Adrenal gland (tissue), 5 donors: Measurements from ENCODE around the gene CTCF.

Experiments used
- POLR2A ChIP-seq, 2 donors: fragments of 450-650 bp; IDR thresholded peaks; one replicate each; pipeline ENCODE4 v1.6.1; 2017; ENCODE audit warnings: antibody characterized with exemption in 2 of 2, mild to moderate bottlenecking in 2 of 2, moderate library complexity in 1 of 2
- TF ChIP-seq, protein P1 (sequence below), 6 experiments: fragments of 450-650 bp in 4 of 6; fragments of 200-600 bp in 2 of 6; sonication (generic) in 1 of 6; IDR thresholded peaks; 1 replicate in 5 of 6; 2 replicates in 1 of 6; pipeline versions ENCODE4 v1.5.1 to v1.8.0; 2016 to 2021; ENCODE audit warnings: antibody characterized with exemption in 6 of 6, mild to moderate bottlenecking in 2 of 6, moderate library complexity in 1 of 6
- donor health status: DM: no; HTN: no; CAD: no.

DNA sequence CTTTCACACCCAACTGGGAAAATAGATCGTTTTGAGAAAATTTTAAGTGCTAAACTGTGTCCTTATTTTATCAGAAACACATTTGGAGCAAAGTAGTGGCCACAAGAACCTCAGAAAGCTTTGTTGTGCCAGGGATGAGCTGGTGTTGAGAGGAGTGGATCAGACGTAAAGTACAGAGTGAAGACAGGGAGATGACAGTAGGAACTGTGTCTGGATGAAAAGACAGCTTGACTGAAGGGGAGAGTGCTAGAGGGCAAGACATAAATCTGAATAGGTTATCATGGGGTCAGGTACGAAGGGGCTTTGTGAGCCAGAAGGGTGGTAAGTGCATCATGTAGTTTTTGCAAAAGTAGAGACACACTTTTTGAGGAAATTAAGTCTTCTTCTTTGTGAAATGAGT lies 43.3 kb downstream of the CTCF start:
- no peak for TF ChIP-seq POLR2A (IDR thresholded peaks at IDR 0.05)
- TF ChIP-seq, protein P1, sequence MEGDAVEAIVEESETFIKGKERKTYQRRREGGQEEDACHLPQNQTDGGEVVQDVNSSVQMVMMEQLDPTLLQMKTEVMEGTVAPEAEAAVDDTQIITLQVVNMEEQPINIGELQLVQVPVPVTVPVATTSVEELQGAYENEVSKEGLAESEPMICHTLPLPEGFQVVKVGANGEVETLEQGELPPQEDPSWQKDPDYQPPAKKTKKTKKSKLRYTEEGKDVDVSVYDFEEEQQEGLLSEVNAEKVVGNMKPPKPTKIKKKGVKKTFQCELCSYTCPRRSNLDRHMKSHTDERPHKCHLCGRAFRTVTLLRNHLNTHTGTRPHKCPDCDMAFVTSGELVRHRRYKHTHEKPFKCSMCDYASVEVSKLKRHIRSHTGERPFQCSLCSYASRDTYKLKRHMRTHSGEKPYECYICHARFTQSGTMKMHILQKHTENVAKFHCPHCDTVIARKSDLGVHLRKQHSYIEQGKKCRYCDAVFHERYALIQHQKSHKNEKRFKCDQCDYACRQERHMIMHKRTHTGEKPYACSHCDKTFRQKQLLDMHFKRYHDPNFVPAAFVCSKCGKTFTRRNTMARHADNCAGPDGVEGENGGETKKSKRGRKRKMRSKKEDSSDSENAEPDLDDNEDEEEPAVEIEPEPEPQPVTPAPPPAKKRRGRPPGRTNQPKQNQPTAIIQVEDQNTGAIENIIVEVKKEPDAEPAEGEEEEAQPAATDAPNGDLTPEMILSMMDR (IDR thresholded peaks at IDR 0.05), result no peak
